ENCODE measurements around the gene AHCYL2. TPM values are rescaled to one million over a fixed set of nuclear protein-coding genes. Genes with fewer than 3 reads are reported as not detected.

AHCYL2 gene
- polyA plus RNA-seq, 1 experiment: 7.8 TPM

- POLR2A ChIA-PET: no interaction called here
- Histone ChIP-seq H3K27me3 (ENCODE audit: control insufficient read depth, insufficient read depth, low read length) (no peaks in the 10 kb centered on the region), H3K4me3 (ENCODE audit: low read depth, low read length) (no peak overlapping the region), H3K36me3 (ENCODE audit: control insufficient read depth, insufficient read depth, low read length) (no peaks in the 10 kb centered on the region)
- CTCF ChIA-PET: interaction anchor here (1.9 to 6.2 kb wide), 3 partner anchors 8 to 20 kb away, joined by 4 to 31 read pairs (median 19); no protein-coding TSS in a partner anchor
- no peak for DNase-seq (ENCODE audit: low read depth)
- TF ChIP-seq CTCF (IDR thresholded peaks at IDR 0.05; ENCODE audit: insufficient read depth, low read depth, low read length): no peak
Observed at GRCh38 chr7:129387537-129387936, 162.7 kb downstream of the AHCYL2 start.

GRCh38 chr7:129388333-129389098, 163.7 kb downstream of the AHCYL2 start:
- no peak for TF ChIP-seq CTCF (IDR thresholded peaks at IDR 0.05; ENCODE audit: insufficient read depth, low read depth, low read length)
- Histone ChIP-seq H3K27me3 (ENCODE audit: control insufficient read depth, insufficient read depth, low read length) (no peaks in the 10 kb centered on the region), H3K4me3 (ENCODE audit: low read depth, low read length) (no peak overlapping the region), H3K36me3 (ENCODE audit: control insufficient read depth, insufficient read depth, low read length) (no peaks in the 10 kb centered on the region)
- DNase-seq (ENCODE audit: low read depth): no peak
- ChIA-PET CTCF (interaction anchor here (1.3 to 6.2 kb wide), 5 partner anchors 7 to 83 kb away, joined by 3 to 31 read pairs (median 4); no protein-coding TSS in a partner anchor), POLR2A (no interaction called here)

GRCh38 chr7:129389829-129390228, 165.0 kb downstream of the AHCYL2 start:
- no peaks in the 10 kb centered on the region for H3K27me3 ChIP-seq (ENCODE audit: control insufficient read depth, insufficient read depth, low read length)
- POLR2A ChIA-PET: no interaction called here
- H3K36me3 ChIP-seq (ENCODE audit: control insufficient read depth, insufficient read depth, low read length): no peaks in the 10 kb centered on the region
- TF ChIP-seq CTCF (IDR thresholded peaks at IDR 0.05; ENCODE audit: insufficient read depth, low read depth, low read length): no peak
- DNase-seq (ENCODE audit: low read depth): no peak
- CTCF ChIA-PET: interaction anchor here (0.7 to 6.2 kb wide), 6 partner anchors 9 to 82 kb away, joined by 3 to 31 read pairs (median 4); no protein-coding TSS in a partner anchor
- no peak overlapping the region for H3K4me3 ChIP-seq (ENCODE audit: low read depth, low read length)

- H3K36me3 ChIP-seq (ENCODE audit: control insufficient read depth, insufficient read depth, low read length): no peaks in the 10 kb centered on the region
- POLR2A ChIA-PET: no interaction called here
Observed at GRCh38 chr7:129390314-129390713, 165.5 kb downstream of the AHCYL2 start.

More at GRCh38 chr7:129390314-129390713, 165.5 kb downstream of the AHCYL2 start:
- no peak for TF ChIP-seq CTCF (IDR thresholded peaks at IDR 0.05; ENCODE audit: insufficient read depth, low read depth, low read length)
- no peak for DNase-seq (ENCODE audit: low read depth)
- Histone ChIP-seq H3K27me3 (ENCODE audit: control insufficient read depth, insufficient read depth, low read length) (no peaks in the 10 kb centered on the region), H3K4me3 (ENCODE audit: low read depth, low read length) (no peak overlapping the region)
- CTCF ChIA-PET: interaction anchor here (1.7 to 6.2 kb wide), 3 partner anchors 10 to 22 kb away, joined by 5 to 31 read pairs (median 19); no protein-coding TSS in a partner anchor
